Loucy (cell line): ENCODE results near the gene MTARC1.

ENCODE experiments used
- EZH2phosphoT487 ChIP-seq: fragments of 200-600 bp; IDR thresholded peaks from 2 replicates; pipeline ENCODE4 v1.6.1; 2018; ENCODE audit warnings: antibody characterized with exemption, mild to moderate bottlenecking, moderate library complexity, borderline replicate concordance
- TF ChIP-seq, protein P1 (sequence below): fragments of 200-600 bp; sonication (generic); conservative IDR thresholded peaks from 2 replicates; pipeline ENCODE4 v1.5.1; 2014; ENCODE audit warnings: mild to moderate bottlenecking, antibody characterized with exemption, low read length

DNA sequence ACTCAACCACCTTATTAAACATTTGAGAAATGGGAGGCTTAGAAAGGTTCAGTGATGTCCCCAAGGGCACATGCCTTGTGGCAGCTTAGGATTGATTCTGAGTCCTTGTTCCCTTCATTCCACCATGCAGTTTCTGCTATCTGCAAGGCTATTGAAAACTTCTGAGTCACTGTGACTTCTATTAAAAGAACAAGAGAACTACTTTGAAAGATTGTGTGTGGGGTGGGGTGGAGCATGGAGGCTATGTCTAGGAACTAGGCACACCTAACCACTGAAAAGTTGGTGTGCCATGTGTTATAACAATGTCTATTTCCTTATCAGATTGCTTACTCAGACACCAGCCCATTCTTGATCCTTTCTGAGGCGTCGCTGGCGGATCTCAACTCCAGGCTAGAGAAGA lies 10.8 kb downstream of the MTARC1 start:
- TF ChIP-seq, protein P1, sequence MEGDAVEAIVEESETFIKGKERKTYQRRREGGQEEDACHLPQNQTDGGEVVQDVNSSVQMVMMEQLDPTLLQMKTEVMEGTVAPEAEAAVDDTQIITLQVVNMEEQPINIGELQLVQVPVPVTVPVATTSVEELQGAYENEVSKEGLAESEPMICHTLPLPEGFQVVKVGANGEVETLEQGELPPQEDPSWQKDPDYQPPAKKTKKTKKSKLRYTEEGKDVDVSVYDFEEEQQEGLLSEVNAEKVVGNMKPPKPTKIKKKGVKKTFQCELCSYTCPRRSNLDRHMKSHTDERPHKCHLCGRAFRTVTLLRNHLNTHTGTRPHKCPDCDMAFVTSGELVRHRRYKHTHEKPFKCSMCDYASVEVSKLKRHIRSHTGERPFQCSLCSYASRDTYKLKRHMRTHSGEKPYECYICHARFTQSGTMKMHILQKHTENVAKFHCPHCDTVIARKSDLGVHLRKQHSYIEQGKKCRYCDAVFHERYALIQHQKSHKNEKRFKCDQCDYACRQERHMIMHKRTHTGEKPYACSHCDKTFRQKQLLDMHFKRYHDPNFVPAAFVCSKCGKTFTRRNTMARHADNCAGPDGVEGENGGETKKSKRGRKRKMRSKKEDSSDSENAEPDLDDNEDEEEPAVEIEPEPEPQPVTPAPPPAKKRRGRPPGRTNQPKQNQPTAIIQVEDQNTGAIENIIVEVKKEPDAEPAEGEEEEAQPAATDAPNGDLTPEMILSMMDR = no peak
- TF ChIP-seq EZH2phosphoT487 = no peak
